Panc1 (cell line): ENCODE data around the gene MRPL21. TPM values are rescaled to one million over a fixed set of nuclear protein-coding genes. Genes with fewer than 3 reads are reported as not detected.

ENCODE experiments used
- ATAC-seq: fragments of 200-7000 bp; cut with Tn5 transposase; 2 replicates; pipeline ENCODE4 v1.9.1; 2020; ENCODE audit warnings: mild to moderate bottlenecking, moderate library complexity
- BruUV-seq: library from RNA; stranded (reverse); fragments of 400-500 nt; replicated peaks from 2 replicates; lab custom pipeline; 2021; lab: Mats Ljungman, UMichigan
- CTCF ChIA-PET: fragments of 300-600 bp; sonication (Branson Sonifier 250); formaldehyde crosslinking; loops from one replicate; lab custom pipeline; 2022; ENCODE audit warnings: antibody characterized with exemption; lab: Charles Lee
- POLR2A ChIA-PET: fragments of 300-600 bp; sonication (Branson Sonifier 250); formaldehyde crosslinking; loops from one replicate; lab custom pipeline; 2022; ENCODE audit warnings: antibody characterized with exemption; lab: Charles Lee
- DNase-seq: peaks from one replicate; pipeline ENCODE4 v3.0.0-alpha.2; 2010; ENCODE audit warnings: low read depth, low spot score
- H3K27ac ChIP-seq: 2 replicates; pipeline ENCODE4 v1.5.1; 2011; ENCODE audit warnings: mild to moderate bottlenecking, low read length, inconsistent platforms
- H3K27me3 ChIP-seq: fragments of 200-500 bp; sonication (Bioruptor generic); 2 replicates; pipeline ENCODE4 v1.6.0; 2014; ENCODE audit warnings: low read length, inconsistent platforms; ENCODE audit not compliant: control insufficient read depth, insufficient read depth
- H3K36me3 ChIP-seq: fragments of 200-500 bp; sonication (Bioruptor generic); 2 replicates; pipeline ENCODE4 v1.5.1; 2014; ENCODE audit warnings: inconsistent platforms, mild to moderate bottlenecking, low read length, moderate library complexity; ENCODE audit not compliant: control insufficient read depth, insufficient read depth
- H3K4me1 ChIP-seq: 2 replicates; pipeline ENCODE4 v1.5.1; 2011; ENCODE audit warnings: inconsistent platforms, mild to moderate bottlenecking, low read length, moderate library complexity; ENCODE audit not compliant: control insufficient read depth, insufficient read depth
- H3K4me3 ChIP-seq, 2 experiments: 2 replicates each; pipeline ENCODE4 v1.5.1; 2011 to 2012; ENCODE audit warnings: low read depth in 2 of 2, low read length in 2 of 2, mild to moderate bottlenecking in 2 of 2, inconsistent platforms in 1 of 2, moderate library complexity in 1 of 2
- H3K9me3 ChIP-seq: fragments of 200-500 bp; sonication (Bioruptor generic); 2 replicates; pipeline ENCODE4 v1.5.1; 2014; ENCODE audit warnings: low read depth, mild to moderate bottlenecking, inconsistent platforms, low read length, moderate library complexity; ENCODE audit not compliant: control insufficient read depth, insufficient read depth
- POLR2AphosphoS5 ChIP-seq: IDR thresholded peaks from 2 replicates; pipeline ENCODE4 v1.6.1; 2012; ENCODE audit warnings: mild to moderate bottlenecking, low read depth, low read length, moderate library complexity
- SIN3A ChIP-seq: IDR thresholded peaks from 2 replicates; pipeline ENCODE4 v1.6.1; 2012; ENCODE audit warnings: low read depth, mild to moderate bottlenecking, low read length, moderate library complexity, borderline replicate concordance; ENCODE audit not compliant: insufficient read depth
- TCF7L2 ChIP-seq: IDR thresholded peaks from 2 replicates; pipeline ENCODE4 v1.6.1; 2011; ENCODE audit warnings: mild to moderate bottlenecking, low read depth, low read length, inconsistent platforms
- in situ Hi-C: cut with HindIII; loops from 2 replicates; pipeline ENCODE4 v1.10.0; 2016; ENCODE audit warnings: low sequenced_read_pairs, low pct_unique_long_range_greater_than_20kb
- intact Hi-C: fragments of 100-400 bp; cut with micrococcal nuclease; formaldehyde crosslinking; loops from one replicate; pipeline ENCODE4 v1.10.0; 2022; ENCODE audit not compliant: unreplicated experiment
- total RNA-seq: library from RNA; stranded (reverse); gene quantifications from one replicate; pipeline ENCODE4 v1.2.1, GENCODE V29; 2021; ENCODE audit not compliant: unreplicated experiment
- TF ChIP-seq, protein P1 (sequence below): fragments of 450-650 bp; IDR thresholded peaks from 2 replicates; pipeline ENCODE4 v1.5.1; 2017; ENCODE audit warnings: mild to moderate bottlenecking
- TF ChIP-seq, protein P2 (sequence below), 2 experiments: IDR thresholded peaks; 2 replicates each; pipeline ENCODE4 v1.6.1; 2011 to 2012; ENCODE audit warnings: low read depth in 2 of 2, control low read depth in 1 of 2, low read length in 1 of 2, mild to moderate bottlenecking in 1 of 2, moderate library complexity in 1 of 2; ENCODE audit not compliant: insufficient read depth in 1 of 2

MRPL21 gene
- total RNA-seq, 1 experiment from 2014 or later = 94.9 TPM

DNA sequence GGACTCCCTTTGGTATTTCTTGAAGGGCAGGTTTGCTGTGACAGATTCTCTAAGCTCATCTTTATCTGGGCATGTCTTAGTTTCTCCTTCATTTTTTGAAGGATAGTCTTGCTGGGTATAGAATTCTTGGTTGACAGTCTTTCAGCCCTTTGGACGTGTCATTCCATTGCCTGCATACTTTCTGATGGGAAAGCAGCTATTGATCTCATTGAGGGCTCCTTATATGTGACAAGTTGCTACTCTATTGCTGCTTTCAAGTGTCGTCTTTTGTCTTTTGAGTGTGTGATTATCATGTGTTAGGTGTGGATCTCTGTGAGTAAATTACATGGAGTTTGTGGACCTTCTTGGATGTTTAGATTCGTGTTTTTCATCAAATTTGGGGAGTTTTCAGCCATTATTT is 22.0 kb upstream of the MRPL21 start:
- Histone ChIP-seq H3K27me3 (no peaks in the 10 kb centered on the region), H3K4me1 (no peaks in the 10 kb centered on the region), H3K36me3 (peaks cover 6% of the 10 kb centered on the region; the same call in 1 of the 2 replicates), H3K4me3 (no peak overlapping the region), H3K27ac (no peak overlapping the region), H3K9me3 (peaks cover 14% of the 10 kb centered on the region; the same call in 1 of the 2 replicates)
- ATAC-seq (no peak), DNase-seq (no peak)
- intact Hi-C loops = no loop called here
- ChIA-PET CTCF (no interaction called here), POLR2A (no interaction called here)
- in situ Hi-C loops = no loop called here
- no TSS peak for BruUV-seq
- no peak for TF ChIP-seq TCF7L2
- TF ChIP-seq, protein P1, sequence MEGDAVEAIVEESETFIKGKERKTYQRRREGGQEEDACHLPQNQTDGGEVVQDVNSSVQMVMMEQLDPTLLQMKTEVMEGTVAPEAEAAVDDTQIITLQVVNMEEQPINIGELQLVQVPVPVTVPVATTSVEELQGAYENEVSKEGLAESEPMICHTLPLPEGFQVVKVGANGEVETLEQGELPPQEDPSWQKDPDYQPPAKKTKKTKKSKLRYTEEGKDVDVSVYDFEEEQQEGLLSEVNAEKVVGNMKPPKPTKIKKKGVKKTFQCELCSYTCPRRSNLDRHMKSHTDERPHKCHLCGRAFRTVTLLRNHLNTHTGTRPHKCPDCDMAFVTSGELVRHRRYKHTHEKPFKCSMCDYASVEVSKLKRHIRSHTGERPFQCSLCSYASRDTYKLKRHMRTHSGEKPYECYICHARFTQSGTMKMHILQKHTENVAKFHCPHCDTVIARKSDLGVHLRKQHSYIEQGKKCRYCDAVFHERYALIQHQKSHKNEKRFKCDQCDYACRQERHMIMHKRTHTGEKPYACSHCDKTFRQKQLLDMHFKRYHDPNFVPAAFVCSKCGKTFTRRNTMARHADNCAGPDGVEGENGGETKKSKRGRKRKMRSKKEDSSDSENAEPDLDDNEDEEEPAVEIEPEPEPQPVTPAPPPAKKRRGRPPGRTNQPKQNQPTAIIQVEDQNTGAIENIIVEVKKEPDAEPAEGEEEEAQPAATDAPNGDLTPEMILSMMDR = no peak
- no peak for TF ChIP-seq POLR2AphosphoS5
- no peak for TF ChIP-seq SIN3A
- TF ChIP-seq, protein P2, sequence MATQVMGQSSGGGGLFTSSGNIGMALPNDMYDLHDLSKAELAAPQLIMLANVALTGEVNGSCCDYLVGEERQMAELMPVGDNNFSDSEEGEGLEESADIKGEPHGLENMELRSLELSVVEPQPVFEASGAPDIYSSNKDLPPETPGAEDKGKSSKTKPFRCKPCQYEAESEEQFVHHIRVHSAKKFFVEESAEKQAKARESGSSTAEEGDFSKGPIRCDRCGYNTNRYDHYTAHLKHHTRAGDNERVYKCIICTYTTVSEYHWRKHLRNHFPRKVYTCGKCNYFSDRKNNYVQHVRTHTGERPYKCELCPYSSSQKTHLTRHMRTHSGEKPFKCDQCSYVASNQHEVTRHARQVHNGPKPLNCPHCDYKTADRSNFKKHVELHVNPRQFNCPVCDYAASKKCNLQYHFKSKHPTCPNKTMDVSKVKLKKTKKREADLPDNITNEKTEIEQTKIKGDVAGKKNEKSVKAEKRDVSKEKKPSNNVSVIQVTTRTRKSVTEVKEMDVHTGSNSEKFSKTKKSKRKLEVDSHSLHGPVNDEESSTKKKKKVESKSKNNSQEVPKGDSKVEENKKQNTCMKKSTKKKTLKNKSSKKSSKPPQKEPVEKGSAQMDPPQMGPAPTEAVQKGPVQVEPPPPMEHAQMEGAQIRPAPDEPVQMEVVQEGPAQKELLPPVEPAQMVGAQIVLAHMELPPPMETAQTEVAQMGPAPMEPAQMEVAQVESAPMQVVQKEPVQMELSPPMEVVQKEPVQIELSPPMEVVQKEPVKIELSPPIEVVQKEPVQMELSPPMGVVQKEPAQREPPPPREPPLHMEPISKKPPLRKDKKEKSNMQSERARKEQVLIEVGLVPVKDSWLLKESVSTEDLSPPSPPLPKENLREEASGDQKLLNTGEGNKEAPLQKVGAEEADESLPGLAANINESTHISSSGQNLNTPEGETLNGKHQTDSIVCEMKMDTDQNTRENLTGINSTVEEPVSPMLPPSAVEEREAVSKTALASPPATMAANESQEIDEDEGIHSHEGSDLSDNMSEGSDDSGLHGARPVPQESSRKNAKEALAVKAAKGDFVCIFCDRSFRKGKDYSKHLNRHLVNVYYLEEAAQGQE (IDR thresholded peaks at IDR 0.05; ENCODE audit: insufficient read depth in 1 of 2, low read depth in 2 of 2, low read length in 1 of 2) = no peak

DNA sequence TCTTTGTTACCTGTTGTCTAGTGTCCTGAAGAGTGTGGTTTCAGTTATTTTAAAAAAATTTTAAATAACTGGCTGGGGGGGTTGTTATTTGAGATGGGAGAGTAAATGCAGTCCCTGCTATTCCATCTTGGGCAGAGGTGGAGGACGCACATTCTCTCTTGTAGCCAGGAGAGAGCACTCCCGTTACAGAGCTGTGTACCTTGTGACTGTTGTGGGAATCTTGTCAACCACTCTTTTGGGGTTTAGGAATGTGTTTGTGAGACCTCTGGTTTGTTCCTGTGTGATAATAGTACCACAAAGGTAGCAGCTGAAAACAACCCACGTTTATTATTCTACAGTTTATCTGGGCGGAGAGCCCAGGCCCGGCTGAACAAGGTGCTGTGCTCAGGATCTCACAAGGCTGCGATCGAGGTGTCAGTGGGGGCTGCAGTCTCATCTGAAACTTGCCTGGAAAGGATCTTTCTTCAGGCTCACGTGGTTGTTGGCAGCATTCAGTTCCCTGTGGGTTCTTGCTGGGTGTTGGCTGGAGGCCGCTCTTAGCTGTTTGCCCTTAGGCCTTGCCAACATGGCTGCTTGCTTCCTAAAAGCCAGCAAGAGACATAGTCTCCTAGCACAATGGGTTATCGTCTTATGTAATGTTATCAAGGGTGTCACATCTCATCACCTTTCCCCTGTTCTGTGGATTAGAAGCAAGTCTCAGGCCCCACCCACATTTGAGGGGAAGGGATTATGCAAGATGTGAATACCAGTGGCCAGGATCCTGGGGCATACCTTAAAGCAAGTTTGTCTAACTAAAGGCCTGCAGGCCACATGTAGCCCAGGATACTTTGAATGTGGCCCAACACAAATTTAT is 20.7 kb upstream of the MRPL21 start:
- TF ChIP-seq, protein P1 = no peak
- TF ChIP-seq SIN3A (no peak), TCF7L2 (no peak), POLR2AphosphoS5 (no peak)
- TF ChIP-seq, protein P2 (IDR thresholded peaks at IDR 0.05; ENCODE audit: insufficient read depth in 1 of 2, low read depth in 2 of 2, low read length in 1 of 2) = no peak
- no peaks in the 10 kb centered on the region for H3K27me3 ChIP-seq
- no peak for DNase-seq
- no peak overlapping the region for H3K27ac ChIP-seq
- ATAC-seq = no peak
- H3K4me1 ChIP-seq = no peaks in the 10 kb centered on the region
- no TSS peak for BruUV-seq
- H3K9me3 ChIP-seq = peaks cover 14% of the 10 kb centered on the region; the same call in 1 of the 2 replicates
- in situ Hi-C loops (no loop called here), intact Hi-C loops (no loop called here)
- CTCF ChIA-PET = interaction anchor here (0.5 kb wide), 1 partner anchor 30 kb away, joined by 4 read pairs; no protein-coding TSS in a partner anchor
- no peak overlapping the region for H3K4me3 ChIP-seq
- POLR2A ChIA-PET = no interaction called here
- H3K36me3 ChIP-seq = peaks cover 6% of the 10 kb centered on the region; the same call in 1 of the 2 replicates
